ENCODE data around the gene DGLUCY. TPM values are rescaled to one million over a fixed set of nuclear protein-coding genes. Genes with fewer than 3 reads are reported as not detected.

Gene DGLUCY
- total and polyA plus RNA-seq, 2 donors (not counting 1 experiment from before 2014, with no cell fraction given): 91.5 to 103 TPM

- ChIA-PET POLR2A (no interaction called here), CTCF (interaction anchor here (0.6 to 1.5 kb wide), 3 partner anchors 80 to 303 kb away, joined by 3 read pairs; no protein-coding TSS in a partner anchor)
- Histone ChIP-seq H3K79me2 (ENCODE audit: control insufficient read depth, insufficient read depth, low read length) (no peaks in the 10 kb centered on the region), H4K20me1 (ENCODE audit: control insufficient read depth, insufficient read depth, low read length, poor library complexity, severe bottlenecking) (no peaks in the 10 kb centered on the region), H2AFZ (ENCODE audit: insufficient read depth, low read depth, low read length, poor library complexity, severe bottlenecking) (no peak overlapping the region), H3K27me3 (replicated peaks in 1 of 4; ENCODE audit: control extremely low read depth in 1 of 4, control insufficient read depth in 3 of 4, insufficient read depth in 4 of 4, low read length in 3 of 4) (no peaks in the 10 kb centered on the region), H3K9ac (ENCODE audit: low read length) (no peak overlapping the region), H3K27ac (ENCODE audit: low read length in 2 of 2) (no peak overlapping the region), H3K36me3 (replicated peaks in 1 of 2; ENCODE audit: control extremely low read depth in 1 of 2, control insufficient read depth in 1 of 2, extremely low read depth in 1 of 2, insufficient read depth in 2 of 2, low read length in 1 of 2) (peaks cover 1 to 78% of the 10 kb centered on the region in 2 experiments), H3K9me3 (ENCODE audit: control extremely low read depth in 1 of 3, control insufficient read depth in 2 of 3, insufficient read depth in 1 of 3, low read length in 2 of 3) (no peaks in the 10 kb centered on the region), H3K4me3 (ENCODE audit: control extremely low read depth in 1 of 5, extremely low read depth in 1 of 5, insufficient read depth in 1 of 5, low read depth in 2 of 5, low read length in 4 of 5) (no peak overlapping the region), H3K4me1 (ENCODE audit: control insufficient read depth in 2 of 2, insufficient read depth in 2 of 2, low read length in 2 of 2) (no peaks in the 10 kb centered on the region), H3K4me2 (replicated peaks; ENCODE audit: low read depth, low read length, poor library complexity, severe bottlenecking) (no peak overlapping the region)
- H3K4me3 Mint-ChIP-seq: no peak overlapping the region
- TF ChIP-seq EZH2 (IDR thresholded peaks at IDR 0.05; ENCODE audit: borderline replicate concordance, insufficient read depth, low read depth, low read length, poor library complexity, severe bottlenecking) (no peak), CTCF (IDR thresholded peaks at IDR 0.05) (no peak)
- ATAC-seq (ENCODE audit: low read depth): no peak
- no peak overlapping the region for H3K27ac Mint-ChIP-seq
- intact Hi-C loops (cut with micrococcal nuclease): no loop called here
- no peaks in the 10 kb centered on the region for H3K4me1 Mint-ChIP-seq
- H3K9me3 Mint-ChIP-seq (ENCODE audit: insufficient read depth): no peaks in the 10 kb centered on the region
- no peak for DNase-seq
- WGBS (ENCODE audit: insufficient coverage): 74% methylated on average over 3 of the region's 7 CpGs
- no peaks in the 10 kb centered on the region for H3K27me3 Mint-ChIP-seq
Observed at GRCh38 chr14:91205459-91205858, 91.6 kb downstream of the DGLUCY start.

DNA sequence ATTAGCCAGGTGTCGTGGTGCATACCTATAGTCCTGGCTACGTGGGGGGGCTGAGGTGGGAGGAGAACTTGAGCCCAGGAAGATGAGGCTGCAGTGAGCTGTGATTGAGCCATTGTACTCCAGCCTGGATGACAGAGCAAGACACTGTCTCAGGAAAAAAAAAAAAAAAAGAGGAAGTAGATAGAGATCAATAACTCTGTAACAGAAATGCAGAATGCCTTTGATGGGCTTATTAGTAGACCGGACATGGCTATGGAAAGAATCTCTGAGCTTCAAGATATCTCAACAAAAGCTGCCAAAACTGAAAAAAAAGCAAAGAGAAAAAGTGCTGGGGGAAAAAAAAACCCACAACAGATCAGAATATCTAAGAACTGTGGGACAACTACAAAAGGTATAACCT is 93.1 kb downstream of the DGLUCY start:
- Histone ChIP-seq H3K27ac (ENCODE audit: low read length in 2 of 2) (no peak overlapping the region), H3K4me3 (ENCODE audit: control extremely low read depth in 1 of 5, extremely low read depth in 1 of 5, insufficient read depth in 1 of 5, low read depth in 2 of 5, low read length in 4 of 5) (no peak overlapping the region), H3K9me3 (ENCODE audit: control extremely low read depth in 1 of 3, control insufficient read depth in 2 of 3, insufficient read depth in 1 of 3, low read length in 2 of 3) (no peaks in the 10 kb centered on the region), H3K4me2 (replicated peaks; ENCODE audit: low read depth, low read length, poor library complexity, severe bottlenecking) (no peak overlapping the region), H3K36me3 (replicated peaks in 1 of 2; ENCODE audit: control extremely low read depth in 1 of 2, control insufficient read depth in 1 of 2, extremely low read depth in 1 of 2, insufficient read depth in 2 of 2, low read length in 1 of 2) (peaks cover 1 to 79% of the 10 kb centered on the region in 2 experiments), H3K4me1 (ENCODE audit: control insufficient read depth in 2 of 2, insufficient read depth in 2 of 2, low read length in 2 of 2) (no peaks in the 10 kb centered on the region), H3K9ac (ENCODE audit: low read length) (no peak overlapping the region), H4K20me1 (ENCODE audit: control insufficient read depth, insufficient read depth, low read length, poor library complexity, severe bottlenecking) (no peaks in the 10 kb centered on the region), H2AFZ (ENCODE audit: insufficient read depth, low read depth, low read length, poor library complexity, severe bottlenecking) (no peak overlapping the region), H3K79me2 (ENCODE audit: control insufficient read depth, insufficient read depth, low read length) (no peaks in the 10 kb centered on the region), H3K27me3 (replicated peaks in 1 of 4; ENCODE audit: control extremely low read depth in 1 of 4, control insufficient read depth in 3 of 4, insufficient read depth in 4 of 4, low read length in 3 of 4) (no peaks in the 10 kb centered on the region)
- DNase-seq (no peak), ATAC-seq (ENCODE audit: low read depth) (no peak)
- intact Hi-C loops (cut with micrococcal nuclease): no loop called here
- POLR2A ChIA-PET: no interaction called here
- WGBS (ENCODE audit: insufficient coverage): 100% methylated on average over 2 of the region's 3 CpGs
- Mint-ChIP-seq H3K9me3 (ENCODE audit: insufficient read depth) (no peaks in the 10 kb centered on the region), H3K4me3 (no peak overlapping the region), H3K27me3 (no peaks in the 10 kb centered on the region), H3K27ac (no peak overlapping the region), H3K4me1 (no peaks in the 10 kb centered on the region)
- CTCF ChIA-PET: interaction anchor here (0.6 to 1.5 kb wide), 2 partner anchors 9 to 304 kb away, joined by 3 to 4 read pairs; no protein-coding TSS in a partner anchor
- TF ChIP-seq CTCF (IDR thresholded peaks at IDR 0.05): no peak
- no peak for TF ChIP-seq EZH2 (IDR thresholded peaks at IDR 0.05; ENCODE audit: borderline replicate concordance, insufficient read depth, low read depth, low read length, poor library complexity, severe bottlenecking)
